Measurements from ENCODE around the gene INHBB.

The INHBB gene

GRCh38 chr2:120354935-120355779 lies 9.2 kb downstream of the INHBB start:
- TF ChIP-seq SPI1 (IDR thresholded peaks at IDR 0.05; ENCODE audit: borderline replicate concordance, low read depth): no peak
- no peak for TF ChIP-seq POLR2AphosphoS5 (IDR thresholded peaks at IDR 0.05; ENCODE audit: low read depth)
- no peak for TF ChIP-seq CTCF (IDR thresholded peaks at IDR 0.05; ENCODE audit: insufficient read depth, low read length)
- TF ChIP-seq GABPA (IDR thresholded peaks at IDR 0.05; ENCODE audit: low read depth): no peak
- TF ChIP-seq REST (IDR thresholded peaks at IDR 0.05; ENCODE audit: insufficient replicate concordance, low read depth): no peak
- H3K27ac ChIP-seq (replicated peaks): no peak overlapping the region
- no peak overlapping the region for H3K4me3 ChIP-seq (replicated peaks; ENCODE audit: insufficient read depth, low read length)
- DNase-seq (ENCODE audit: low read depth in 1 of 2, low spot score in 1 of 2): no peak
- H3K27me3 ChIP-seq (ENCODE audit: insufficient read depth, poor library complexity, severe bottlenecking): no peaks in the 10 kb centered on the region

GRCh38 chr2:120355780-120356266 lies 9.9 kb downstream of the INHBB start:
- Histone ChIP-seq H3K27me3 (ENCODE audit: insufficient read depth, poor library complexity, severe bottlenecking) (no peaks in the 10 kb centered on the region), H3K4me3 (replicated peaks; ENCODE audit: insufficient read depth, low read length) (no peak overlapping the region), H3K27ac (replicated peaks) (no peak overlapping the region)
- TF ChIP-seq SPI1 (IDR thresholded peaks at IDR 0.05; ENCODE audit: borderline replicate concordance, low read depth): no peak
- no peak for TF ChIP-seq POLR2AphosphoS5 (IDR thresholded peaks at IDR 0.05; ENCODE audit: low read depth)
- no peak for TF ChIP-seq CTCF (IDR thresholded peaks at IDR 0.05; ENCODE audit: insufficient read depth, low read length)
- TF ChIP-seq GABPA (IDR thresholded peaks at IDR 0.05; ENCODE audit: low read depth): no peak
- TF ChIP-seq REST (IDR thresholded peaks at IDR 0.05; ENCODE audit: insufficient replicate concordance, low read depth): no peak
- no peak for DNase-seq (ENCODE audit: low read depth in 1 of 2, low spot score in 1 of 2)

- TF ChIP-seq SPI1 (IDR thresholded peaks at IDR 0.05; ENCODE audit: borderline replicate concordance, low read depth): no peak
- TF ChIP-seq GABPA (IDR thresholded peaks at IDR 0.05; ENCODE audit: low read depth): no peak
- no peak for TF ChIP-seq POLR2AphosphoS5 (IDR thresholded peaks at IDR 0.05; ENCODE audit: low read depth)
- no peak for TF ChIP-seq REST (IDR thresholded peaks at IDR 0.05; ENCODE audit: insufficient replicate concordance, low read depth)
- TF ChIP-seq CTCF (IDR thresholded peaks at IDR 0.05; ENCODE audit: insufficient read depth, low read length): no peak
- H3K27ac ChIP-seq (replicated peaks): no peak overlapping the region
Observed at GRCh38 chr2:120357768-120358167, 11.8 kb downstream of the INHBB start.

More at GRCh38 chr2:120357768-120358167, 11.8 kb downstream of the INHBB start:
- H3K27me3 ChIP-seq (ENCODE audit: insufficient read depth, poor library complexity, severe bottlenecking): no peaks in the 10 kb centered on the region
- H3K4me3 ChIP-seq (replicated peaks; ENCODE audit: insufficient read depth, low read length): no peak overlapping the region
- no peak for DNase-seq (ENCODE audit: low read depth in 1 of 2, low spot score in 1 of 2)
